ENCODE results near the gene POLR3E.

DNA sequence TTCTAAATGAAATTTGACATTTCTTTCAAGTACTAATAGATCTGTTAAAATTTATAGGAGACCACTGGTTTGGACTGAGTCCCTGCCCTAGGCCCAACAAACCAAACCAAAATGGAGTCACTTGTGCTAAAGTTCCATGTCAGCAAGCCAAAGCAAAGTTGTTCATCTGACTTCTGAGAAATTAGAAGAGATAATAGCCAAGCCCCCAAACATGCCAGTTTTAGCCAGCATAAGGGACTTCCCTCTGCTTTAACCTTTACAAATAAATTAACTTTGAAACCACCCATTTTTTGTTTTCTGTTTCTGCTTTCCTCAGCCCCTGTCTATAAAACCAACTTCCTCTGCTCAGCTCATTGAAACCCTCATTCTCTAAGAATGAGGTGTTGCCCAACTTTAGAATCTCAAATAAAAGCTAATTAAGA lies 58.3 kb downstream of the POLR3E start:
- TF ChIP-seq YY1 (IDR thresholded peaks at IDR 0.05; ENCODE audit: insufficient read depth, insufficient read length) = no peak
- TF ChIP-seq SUZ12 (IDR thresholded peaks at IDR 0.05; ENCODE audit: extremely low read depth, insufficient read depth, insufficient read length) = no peak

Measured in NT2/D1 (cell line).